ENCODE data around the gene SPG7.

Gene SPG7

DNA sequence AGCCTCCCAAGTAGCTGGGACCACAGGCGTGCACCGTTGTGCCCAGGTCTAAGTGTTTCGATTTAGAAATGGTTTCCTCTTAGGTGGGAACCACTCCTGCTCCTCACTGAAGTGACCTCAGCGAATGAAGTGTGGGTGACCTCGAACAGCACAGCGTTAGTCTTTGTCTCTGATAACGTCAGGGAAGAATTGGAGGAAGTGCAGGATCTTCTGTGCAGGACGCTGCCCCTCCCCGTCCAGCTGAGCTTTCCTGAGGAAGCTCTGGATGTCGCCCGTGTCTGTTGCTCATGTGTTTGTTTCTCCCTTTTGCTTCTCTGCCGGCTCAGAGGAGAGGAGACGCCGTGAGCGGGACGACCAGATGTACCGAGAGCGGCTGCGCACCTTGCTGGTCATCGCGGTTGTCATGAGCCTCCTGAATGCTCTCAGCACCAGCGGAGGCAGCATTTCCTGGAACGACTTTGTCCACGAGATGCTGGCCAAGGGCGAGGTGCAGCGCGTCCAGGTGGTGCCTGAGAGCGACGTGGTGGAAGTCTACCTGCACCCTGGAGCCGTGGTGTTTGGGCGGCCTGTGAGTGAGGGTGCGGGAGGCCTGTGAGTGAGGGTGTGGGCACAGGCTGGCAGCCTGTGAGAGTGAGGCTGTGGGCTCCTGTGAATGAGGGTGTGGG is 15.6 kb downstream of the SPG7 start:
- no peak for DNase-seq

DNA sequence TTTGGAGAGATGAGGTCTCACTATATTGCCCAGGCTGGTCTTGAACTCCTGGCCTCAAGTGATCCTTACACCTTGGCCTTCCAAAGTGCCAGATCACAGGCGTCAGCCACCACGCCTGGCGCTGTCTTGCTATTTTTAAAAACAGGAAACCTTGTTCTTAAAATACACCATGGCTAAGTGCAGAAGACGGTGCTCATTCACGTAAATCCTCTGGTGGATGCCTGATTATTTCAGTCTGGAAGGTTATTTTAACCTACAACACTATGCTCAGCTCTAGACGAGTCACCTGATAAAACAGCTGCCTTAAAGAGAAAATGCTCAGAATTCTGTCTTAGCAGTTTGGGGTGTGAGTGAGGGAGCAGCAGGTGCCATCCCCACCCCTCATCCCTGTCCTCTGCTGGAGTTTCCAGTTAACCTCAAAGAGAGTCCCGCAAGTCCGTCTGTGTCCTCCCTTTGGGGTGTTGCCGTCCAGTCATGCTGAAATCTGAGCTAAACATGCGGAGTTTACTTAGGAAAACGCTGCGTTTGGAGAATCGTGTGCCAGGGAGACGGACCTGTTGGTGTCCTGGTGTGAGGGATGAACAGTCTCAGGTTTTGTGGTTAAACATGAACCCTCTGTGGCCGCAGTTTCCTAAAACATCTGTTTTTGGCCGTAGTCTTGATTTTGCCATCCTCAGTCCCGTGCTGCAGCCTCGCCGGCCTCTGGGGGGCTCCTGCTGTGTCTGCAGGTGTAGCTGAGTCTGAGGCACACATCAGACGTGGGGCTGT is 17.1 kb downstream of the SPG7 start:
- no peak for DNase-seq

- DNase-seq, result no peak
Observed at GRCh38 chr16:89529097-89529496, 20.9 kb downstream of the SPG7 start.

GRCh38 chr16:89530401-89531381 is 22.5 kb downstream of the SPG7 start:
- no peak for DNase-seq

- no peak for DNase-seq
Observed at GRCh38 chr16:89531821-89532526, 23.8 kb downstream of the SPG7 start.

- DNase-seq, result no peak
Observed at GRCh38 chr16:89534252-89534756, 26.1 kb downstream of the SPG7 start.

DNA sequence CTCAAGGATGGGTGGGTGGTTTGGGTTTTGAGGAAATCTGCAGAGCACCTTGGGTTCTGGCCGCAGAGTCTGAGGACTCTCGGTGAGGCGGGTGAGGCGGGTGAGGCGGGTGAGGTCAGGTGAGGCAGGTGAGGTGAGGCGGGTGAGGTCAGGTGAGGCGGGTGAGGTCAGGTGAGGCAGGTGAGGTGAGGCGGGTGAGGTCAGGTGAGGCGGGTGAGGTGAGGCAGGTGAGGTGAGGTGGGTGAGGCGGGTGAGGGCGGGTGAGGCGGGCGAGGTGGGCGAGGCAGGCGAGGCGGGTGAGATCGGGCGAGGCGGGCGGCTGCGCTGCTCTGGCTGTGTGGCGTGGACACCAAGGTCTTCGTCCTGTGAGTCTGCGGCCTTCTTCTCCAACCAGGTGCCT is 28.2 kb downstream of the SPG7 start:
- no peak for DNase-seq

DNA sequence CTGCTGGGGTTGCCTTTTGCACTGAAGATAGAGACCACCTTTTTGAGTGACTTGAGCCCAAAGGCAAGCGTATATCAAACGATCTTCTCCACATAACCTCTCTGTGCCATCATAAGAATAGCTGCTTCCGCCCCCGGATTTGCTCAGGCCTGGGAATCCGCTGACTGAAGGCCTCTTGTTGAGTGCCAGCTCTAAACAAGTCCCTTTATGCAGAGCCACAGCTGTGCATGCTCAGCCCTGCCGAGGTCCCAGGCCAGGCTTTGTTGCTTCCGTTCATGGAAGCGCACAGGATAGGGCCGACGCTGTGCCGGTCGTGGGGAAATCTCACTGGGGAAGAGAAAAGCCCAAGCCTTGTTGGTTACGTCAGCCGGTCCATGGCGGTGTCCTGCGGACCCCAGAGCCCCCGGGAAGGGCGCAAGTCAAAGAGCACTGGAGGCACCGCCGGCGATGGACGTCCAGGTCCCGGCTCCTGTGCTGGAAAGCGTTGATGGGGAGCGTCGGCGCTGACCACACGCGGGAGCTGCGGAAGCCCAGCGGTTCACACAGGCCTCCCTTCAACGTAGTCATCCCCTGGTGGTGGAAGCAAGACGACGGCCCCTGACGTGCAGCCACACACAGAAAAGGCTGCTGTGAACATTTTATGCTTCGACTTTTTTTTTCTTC is 28.8 kb downstream of the SPG7 start:
- DNase-seq, result no peak

GRCh38 chr16:89537549-89537925 is 29.3 kb downstream of the SPG7 start:
- no peak for DNase-seq

GRCh38 chr16:89538286-89538685 is 30.1 kb downstream of the SPG7 start:
- DNase-seq, result no peak

DNA sequence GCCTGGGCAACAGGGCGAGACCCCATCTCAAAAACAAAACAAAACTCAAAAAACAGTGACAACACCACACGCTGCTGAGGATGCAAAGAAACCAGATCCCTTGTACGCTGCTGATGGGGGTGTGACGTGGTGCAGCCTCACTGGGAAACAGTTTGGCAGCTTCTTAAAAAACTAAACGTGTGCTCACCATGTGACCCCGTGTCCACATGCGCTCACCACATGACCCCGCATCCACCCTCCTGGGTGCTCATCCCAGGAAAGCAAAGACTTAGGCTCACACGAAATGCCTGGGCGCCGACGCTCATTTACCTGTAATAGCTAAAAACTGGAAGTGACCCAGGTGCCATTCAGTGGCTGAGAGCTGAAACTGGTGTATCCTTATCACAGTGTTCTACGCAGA is 32.4 kb downstream of the SPG7 start:
- no peak for DNase-seq

DNA sequence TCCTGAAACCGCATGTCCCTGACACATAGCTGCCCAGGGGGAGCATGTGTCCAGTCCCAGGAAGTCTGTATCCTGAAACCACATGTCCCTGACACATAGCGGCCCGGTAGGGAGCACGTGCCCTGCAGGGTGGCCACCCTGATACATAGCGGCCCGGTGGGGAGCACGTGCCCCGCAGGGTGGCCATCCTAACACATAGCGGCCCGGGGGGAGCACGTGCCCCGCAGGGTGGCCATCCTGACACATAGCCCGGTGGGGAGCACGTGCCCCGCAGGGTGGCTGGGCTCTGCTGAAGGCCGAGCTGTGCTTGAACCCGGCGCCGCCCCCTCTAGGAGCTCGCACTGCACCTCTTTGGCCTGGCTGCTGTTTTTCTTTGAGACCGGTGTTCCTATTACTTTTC is 33.6 kb downstream of the SPG7 start:
- DNase-seq, result no peak

DNA sequence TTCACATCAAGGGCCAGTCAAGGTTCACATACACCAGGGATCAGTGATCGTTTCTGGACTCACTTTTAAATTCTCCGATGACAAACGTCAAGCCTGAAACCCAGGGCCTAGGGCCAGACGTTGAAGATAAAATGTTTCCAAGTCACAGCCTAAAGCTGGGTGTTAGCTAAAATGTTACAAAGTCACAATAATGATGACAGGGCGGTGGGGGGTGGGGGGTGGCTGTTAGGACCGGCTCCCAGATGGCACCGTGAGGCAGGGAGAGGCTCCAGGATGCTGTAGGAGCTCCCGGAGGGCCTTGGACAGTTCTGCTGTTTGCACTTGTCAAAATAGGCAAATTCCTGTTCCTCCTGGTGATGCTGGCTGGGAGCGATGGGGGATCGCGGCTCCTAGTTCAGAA is 35.9 kb downstream of the SPG7 start:
- no peak for DNase-seq

GRCh38 chr16:89544713-89545043 is 36.5 kb downstream of the SPG7 start:
- DNase-seq, result no peak

- no peak for DNase-seq
Observed at GRCh38 chr16:89545044-89545830, 37.0 kb downstream of the SPG7 start.

DNA sequence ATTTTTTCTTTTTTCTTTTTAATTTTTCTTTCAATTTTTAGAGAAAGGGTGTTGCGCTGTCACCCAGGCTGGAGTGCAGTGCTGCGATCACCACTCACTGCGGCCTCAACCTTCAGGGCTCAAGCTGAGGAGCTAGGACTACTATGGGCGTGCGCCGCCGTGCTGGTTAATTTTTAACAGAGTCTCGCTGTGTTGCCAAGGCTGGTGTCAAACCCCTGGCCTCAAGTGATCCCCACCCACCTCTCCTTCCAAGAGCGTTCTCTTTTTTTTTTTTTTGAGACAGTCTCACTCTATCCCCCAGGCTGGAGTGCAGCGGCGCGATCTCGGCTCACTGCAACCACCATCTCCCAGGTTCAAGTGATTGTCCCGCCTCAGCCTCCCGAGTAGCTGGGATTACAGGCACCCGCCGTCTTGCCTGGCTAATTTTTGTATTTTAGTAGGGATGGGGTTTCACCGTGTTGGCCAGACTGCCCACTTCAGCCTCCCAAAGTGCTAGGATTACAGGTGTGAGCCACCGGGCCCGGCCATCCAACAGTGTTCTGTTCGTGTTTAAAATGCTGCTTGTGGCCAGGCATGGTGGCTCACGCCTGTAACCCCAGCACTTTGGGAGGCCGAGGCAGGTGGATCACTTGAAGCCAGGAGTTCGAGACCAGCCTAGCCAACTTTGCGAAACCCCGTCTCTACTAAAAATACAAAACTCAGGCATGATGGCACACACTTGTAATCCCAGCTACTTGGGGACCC is 37.8 kb downstream of the SPG7 start:
- DNase-seq, result no peak

DNA sequence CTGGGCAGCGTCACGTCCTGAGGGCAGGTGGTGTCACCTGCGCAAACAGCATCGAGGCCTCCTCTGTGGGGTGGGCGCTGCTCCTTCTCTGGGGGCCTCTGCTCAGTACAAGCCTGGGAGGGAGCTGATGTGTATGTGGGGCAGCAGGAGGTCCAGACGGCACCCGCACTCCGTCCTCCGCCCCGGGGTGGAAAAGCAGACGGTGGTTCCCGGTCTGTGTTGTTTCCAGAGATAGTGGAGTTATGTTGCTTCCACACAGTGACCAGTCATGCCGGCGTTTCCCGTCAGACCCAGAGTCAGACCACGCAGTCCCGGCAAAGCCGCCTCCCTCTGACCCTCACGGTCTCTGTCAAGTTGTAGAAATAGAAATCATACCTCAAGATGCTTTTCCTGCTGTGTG is 38.6 kb downstream of the SPG7 start:
- DNase-seq, result no peak

GRCh38 chr16:89547291-89547690 is 39.1 kb downstream of the SPG7 start:
- DNase-seq, result no peak

GRCh38 chr16:89547860-89548259 is 39.7 kb downstream of the SPG7 start:
- DNase-seq, result no peak

DNA sequence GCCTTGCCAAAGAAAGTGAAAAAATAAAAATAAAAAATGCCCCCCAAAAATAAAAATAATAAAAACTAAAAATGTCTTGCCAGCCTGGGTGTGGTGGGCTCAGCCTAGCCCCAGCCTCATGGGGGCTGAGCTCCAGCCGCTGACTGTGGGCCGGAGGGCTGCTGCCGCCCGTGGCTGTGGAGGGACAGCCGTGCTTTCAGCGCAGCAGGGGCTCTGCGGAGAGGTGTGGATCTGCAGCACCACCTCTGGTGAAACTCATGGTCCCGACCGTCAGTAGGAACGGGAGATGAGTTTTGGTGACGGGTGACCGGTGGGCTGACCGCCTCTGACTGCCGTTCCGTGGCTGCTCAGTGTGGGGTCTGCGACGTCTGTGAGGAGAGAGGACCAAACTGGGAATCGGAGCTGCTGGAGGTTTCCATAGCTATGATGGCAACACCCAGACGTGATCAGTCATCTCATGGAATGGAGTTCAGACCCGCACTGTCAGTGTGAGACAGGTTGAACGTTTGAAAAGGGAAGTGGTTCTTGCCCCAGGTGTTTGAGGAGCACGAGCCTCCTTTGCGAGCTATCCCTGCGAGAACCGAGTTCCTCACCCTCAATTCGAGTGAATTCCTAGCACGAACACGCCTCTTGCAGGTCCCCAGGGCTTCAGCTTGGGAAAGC is 40.3 kb downstream of the SPG7 start:
- no peak for DNase-seq
